H1 (cell line): ENCODE results near the gene KCNN1. TPM values are rescaled to one million over a fixed set of nuclear protein-coding genes. Genes with fewer than 3 reads are reported as not detected.

Source experiments
- CTCF ChIA-PET: fragments of 300-600 bp; sonication (Branson Sonifier 250); formaldehyde crosslinking; loops from one replicate; lab custom pipeline; 2021; ENCODE audit not compliant: partially characterized antibody; lab: Charles Lee
- POLR2A ChIA-PET: fragments of 300-600 bp; sonication (Branson Sonifier 250); formaldehyde crosslinking; loops from one replicate; lab custom pipeline; 2021; ENCODE audit warnings: inconsistent platforms; ENCODE audit not compliant: partially characterized antibody; lab: Charles Lee
- DNase-seq, 2 experiments: peaks; one replicate each; pipeline versions ENCODE4 v3.0.0 to v3.0.0-alpha.2; 2010 to 2022; ENCODE audit warnings: low spot score in 2 of 2, low read depth in 1 of 2, mixed read lengths in 1 of 2
- FAIRE-seq: peaks from 2 replicates; lab custom pipeline; 2011; peaks lifted over from hg19 to GRCh38; lab: Jason Lieb, UNC
- H2AFZ ChIP-seq: 2 replicates; pipeline ENCODE4 v1.8.1; 2012; ENCODE audit warnings: low read length, inconsistent platforms
- H2AK5ac ChIP-seq: 2 replicates; pipeline ENCODE4 v1.6.1; 2013; ENCODE audit warnings: low read depth, low read length
- H2BK120ac ChIP-seq: replicated peaks from 2 replicates; pipeline ENCODE3; 2013; ENCODE audit warnings: low read depth, low read length, inconsistent platforms
- H2BK12ac ChIP-seq: 2 replicates; pipeline ENCODE4 v1.6.1; 2013; ENCODE audit warnings: low read depth, low read length
- H2BK15ac ChIP-seq: 2 replicates; pipeline ENCODE4 v1.6.1; 2013; ENCODE audit warnings: low read length
- H2BK20ac ChIP-seq: 2 replicates; pipeline ENCODE4 v1.6.1; 2013; ENCODE audit warnings: low read length
- H2BK5ac ChIP-seq: 2 replicates; pipeline ENCODE4 v1.6.1; 2013; ENCODE audit warnings: low read depth, low read length
- H3K14ac ChIP-seq: 2 replicates; pipeline ENCODE4 v1.6.1; 2013; ENCODE audit warnings: inconsistent platforms; ENCODE audit not compliant: insufficient read length
- H3K18ac ChIP-seq: 2 replicates; pipeline ENCODE4 v1.6.1; 2013; ENCODE audit warnings: low read length; ENCODE audit errors: extremely low read depth
- H3K23ac ChIP-seq: 2 replicates; pipeline ENCODE4 v1.6.1; 2013; ENCODE audit warnings: inconsistent platforms; ENCODE audit not compliant: insufficient read length
- H3K23me2 ChIP-seq: 2 replicates; pipeline ENCODE4 v1.6.1; 2013; ENCODE audit warnings: low read depth, low read length
- H3K27ac ChIP-seq: 2 replicates; pipeline ENCODE4 v1.6.1; 2011; ENCODE audit warnings: low read depth, low read length, inconsistent platforms
- H3K27me3 ChIP-seq, 4 experiments: replicated peaks in 1 of 4; 1 replicate in 1 of 4; 2 replicates in 3 of 4; pipeline versions ENCODE4 v1.6.1 to v1.8.1; 2011 to 2013; ENCODE audit warnings: low read length in 3 of 4, mild to moderate bottlenecking in 3 of 4, inconsistent platforms in 2 of 4, mixed read lengths in 2 of 4, moderate library complexity in 1 of 4; ENCODE audit not compliant: control insufficient read depth in 3 of 4, insufficient read depth in 3 of 4; ENCODE audit errors: extremely low read depth in 1 of 4
- H3K36me3 ChIP-seq, 4 experiments: 2 replicates each; pipeline versions ENCODE4 v1.6.1 to v1.8.1; 2011 to 2013; ENCODE audit warnings: mild to moderate bottlenecking in 4 of 4, low read length in 3 of 4, moderate library complexity in 2 of 4, control low read depth in 1 of 4, inconsistent platforms in 1 of 4; ENCODE audit not compliant: insufficient read depth in 4 of 4, control insufficient read depth in 2 of 4
- H3K4ac ChIP-seq: replicated peaks from 2 replicates; pipeline ENCODE3; 2013; ENCODE audit warnings: low read length, low read depth, mixed read lengths, inconsistent platforms; ENCODE audit not compliant: insufficient read length
- H3K4me1 ChIP-seq, 4 experiments: replicated peaks in 1 of 4; 1 replicate in 1 of 4; 2 replicates in 3 of 4; pipeline versions ENCODE4 v1.6.1 to v1.8.1; 2011 to 2013; ENCODE audit warnings: low read length in 3 of 4, inconsistent platforms in 2 of 4, mixed read lengths in 1 of 4; ENCODE audit not compliant: insufficient read depth in 4 of 4, control insufficient read depth in 3 of 4
- H3K4me2 ChIP-seq, 2 experiments: 2 replicates each; pipeline versions ENCODE4 v1.6.1 to v1.8.1; 2011 to 2013; ENCODE audit warnings: low read depth in 2 of 2, low read length in 2 of 2, control low read depth in 1 of 2, inconsistent platforms in 1 of 2, mild to moderate bottlenecking in 1 of 2; ENCODE audit not compliant: insufficient read depth in 1 of 2
- H3K4me3 ChIP-seq, 4 experiments: fragments of 200-600, 300-600 bp in 1 of 4; sonication (generic), shearing (Covaris generic), sonication (Bioruptor Twin) in 1 of 4; 2 replicates each; pipeline versions ENCODE4 v1.5.1 to v1.8.1; 2011 to 2016; ENCODE audit warnings: low read length in 4 of 4, low read depth in 3 of 4, control low read depth in 2 of 4, inconsistent platforms in 2 of 4, mild to moderate bottlenecking in 2 of 4, mixed read lengths in 1 of 4, moderate library complexity in 1 of 4; ENCODE audit not compliant: insufficient read depth in 2 of 4; ENCODE audit errors: extremely low read depth in 1 of 4
- H3K56ac ChIP-seq: replicated peaks from 2 replicates; pipeline ENCODE3; 2013; ENCODE audit warnings: low read depth, mild to moderate bottlenecking, mixed read lengths, low read length, inconsistent platforms; ENCODE audit not compliant: insufficient read length
- H3K79me1 ChIP-seq: 2 replicates; pipeline ENCODE4 v1.6.1; 2013; ENCODE audit warnings: low read depth, low read length, control low read depth
- H3K79me2 ChIP-seq, 2 experiments: 2 replicates each; pipeline versions ENCODE4 v1.6.1 to v1.8.1; 2012 to 2013; ENCODE audit warnings: low read length in 2 of 2, mild to moderate bottlenecking in 2 of 2, inconsistent platforms in 1 of 2; ENCODE audit not compliant: insufficient read depth in 2 of 2, control insufficient read depth in 1 of 2
- H3K9ac ChIP-seq, 4 experiments: replicated peaks in 1 of 4; 1 replicate in 1 of 4; 2 replicates in 3 of 4; pipeline versions ENCODE4 v1.6.1 to v1.8.1; 2011 to 2013; ENCODE audit warnings: low read depth in 3 of 4, low read length in 3 of 4, control low read depth in 2 of 4, mild to moderate bottlenecking in 2 of 4, moderate library complexity in 2 of 4, inconsistent platforms in 1 of 4; ENCODE audit errors: extremely low read depth in 1 of 4
- H3K9me3 ChIP-seq, 2 experiments: 2 replicates each; pipeline versions ENCODE4 v1.6.1 to v1.8.1; 2012 to 2013; ENCODE audit warnings: mild to moderate bottlenecking in 2 of 2, moderate library complexity in 2 of 2, control low read depth in 1 of 2, inconsistent platforms in 1 of 2, low read depth in 1 of 2, low read length in 1 of 2, mixed read lengths in 1 of 2; ENCODE audit not compliant: insufficient read depth in 2 of 2
- H4K20me1 ChIP-seq, 2 experiments: replicated peaks in 1 of 2; 2 replicates each; pipeline versions ENCODE3 to v1.8.1; 2011 to 2013; ENCODE audit warnings: inconsistent platforms in 2 of 2, low read length in 2 of 2, mild to moderate bottlenecking in 1 of 2; ENCODE audit not compliant: insufficient read depth in 2 of 2, control insufficient read depth in 1 of 2
- H4K5ac ChIP-seq: 2 replicates; pipeline ENCODE4 v1.6.1; 2013; ENCODE audit warnings: low read length, low read depth, mixed read lengths, inconsistent platforms; ENCODE audit not compliant: insufficient read length
- H4K8ac ChIP-seq: 2 replicates; pipeline ENCODE4 v1.8.0; 2013; ENCODE audit warnings: mild to moderate bottlenecking, moderate library complexity, low read length, inconsistent platforms; ENCODE audit not compliant: insufficient read depth; ENCODE audit errors: extremely low read depth
- H4K91ac ChIP-seq: replicated peaks from 2 replicates; pipeline ENCODE3; 2013; ENCODE audit warnings: low read length, mixed read lengths, inconsistent platforms; ENCODE audit not compliant: insufficient read length
- ASH2L ChIP-seq: fragments of 200-600, 300-600 bp; sonication (generic); IDR thresholded peaks from one replicate; pipeline ENCODE4 v1.7.1; 2017; ENCODE audit warnings: low read length
- CTBP2 ChIP-seq: IDR thresholded peaks from 2 replicates; pipeline ENCODE4 v1.7.0; 2011; ENCODE audit warnings: borderline replicate concordance, mild to moderate bottlenecking, moderate library complexity, mixed read lengths, low read length; ENCODE audit not compliant: insufficient read depth, insufficient read length
- FOSL1 ChIP-seq: IDR thresholded peaks from 2 replicates; pipeline ENCODE4 v1.6.1; 2011; ENCODE audit warnings: mild to moderate bottlenecking, low read depth, low read length, moderate library complexity; ENCODE audit not compliant: insufficient read depth
- JUND ChIP-seq: IDR thresholded peaks from 2 replicates; pipeline ENCODE4 v1.6.1; 2011; ENCODE audit warnings: mild to moderate bottlenecking, improper control_type of control experiment, low read length
- KDM4A ChIP-seq: IDR thresholded peaks from one replicate; pipeline ENCODE4 v1.7.1; 2012; ENCODE audit warnings: low read depth, mild to moderate bottlenecking, moderate library complexity, low read length, inconsistent platforms; ENCODE audit not compliant: severe bottlenecking
- MAFK ChIP-seq: IDR thresholded peaks from 2 replicates; pipeline ENCODE4 v1.6.1; 2012; ENCODE audit warnings: low read depth, mild to moderate bottlenecking, improper control_type of control experiment, low read length
- MAX ChIP-seq: IDR thresholded peaks from 2 replicates; pipeline ENCODE4 v1.6.1; 2012; ENCODE audit warnings: inconsistent platforms
- NRF1 ChIP-seq: IDR thresholded peaks from 2 replicates; pipeline ENCODE4 v1.6.1; 2011; ENCODE audit warnings: mild to moderate bottlenecking, low read depth, low read length, improper control_type of control experiment
- RAD21 ChIP-seq, 2 experiments: IDR thresholded peaks in 1 of 2; conservative IDR thresholded peaks in 1 of 2; 2 replicates each; pipeline ENCODE4 v1.6.1; 2011; ENCODE audit warnings: low read depth in 2 of 2, low read length in 2 of 2, improper control_type of control experiment in 1 of 2, inconsistent platforms in 1 of 2, mild to moderate bottlenecking in 1 of 2, moderate library complexity in 1 of 2
- RXRA ChIP-seq: IDR thresholded peaks from 2 replicates; pipeline ENCODE4 v1.6.1; 2011; ENCODE audit warnings: low read depth, mild to moderate bottlenecking, low read length, moderate library complexity; ENCODE audit not compliant: insufficient read depth
- SIX5 ChIP-seq: IDR thresholded peaks from 2 replicates; pipeline ENCODE4 v1.6.1; 2011; ENCODE audit warnings: mild to moderate bottlenecking, low read depth, low read length
- TAF1 ChIP-seq: IDR thresholded peaks from 2 replicates; pipeline ENCODE4 v1.6.1; 2011; ENCODE audit warnings: mild to moderate bottlenecking, low read depth, low read length
- TAF7 ChIP-seq: optimal IDR thresholded peaks from 2 replicates; pipeline ENCODE3; 2011; ENCODE audit warnings: low read depth, mild to moderate bottlenecking, inconsistent platforms, low read length, moderate library complexity, borderline replicate concordance
- TCF12 ChIP-seq: IDR thresholded peaks from 2 replicates; pipeline ENCODE4 v1.6.1; 2011; ENCODE audit warnings: low read depth, mild to moderate bottlenecking, low read length
- WGBS, 2 experiments: shearing (Covaris generic) in 1 of 2; methylation state at CpG; one replicate each; pipeline versions ENCODE4 v1.1.6 to v1.1.7; 2013 to 2015; ENCODE audit warnings: low lambda C conversion rate in 2 of 2, mixed read lengths in 2 of 2, inconsistent platforms in 1 of 2, low coverage in 1 of 2, missing lambda C conversion rate in 1 of 2; ENCODE audit not compliant: insufficient replicate concordance in 2 of 2, insufficient coverage in 1 of 2, insufficient read length in 1 of 2; ENCODE audit errors: extremely low coverage in 1 of 2, missing lambda C conversion rate in 1 of 2; 5-methylcytosine and 5-hydroxymethylcytosine counted together
- polyA plus RNA-seq, 7 experiments: library from polyadenylated mRNA; depleted of rRNA in 3 of 7; stranded (reverse) in 5 of 7; unstranded in 2 of 7; fragments of >200 nt in 5 of 7; fragments of 200-250 nt in 2 of 7; gene quantifications; 1 replicate in 5 of 7; 2 replicates in 1 of 7; 4 replicates in 1 of 7; pipeline versions ENCODE4 v1.2.1 to v1.2.3, GENCODE V29; 2011 to 2013; ENCODE audit warnings: missing spikeins in 2 of 7, mixed read lengths in 2 of 7
- total RNA-seq: library from RNA; stranded (reverse); fragmentation: NEBNext Ultra II Directional; extraction: Animal tissue kit (Norgen Biotek cat#: 25700); gene quantifications from 2 replicates; pipeline ENCODE4 v1.2.1, GENCODE V29; 2021

KCNN1 gene
- total and polyA plus RNA-seq, 2 of the 8 experiments (the other 6 are each of a cell fraction or from before 2014, with no cell fraction given) = 11.0 to 12.5 TPM

- Histone ChIP-seq H3K4ac (no peak overlapping the region), H3K79me1 (no peaks in the 10 kb centered on the region; the same call in none of the 2 replicates), H2BK120ac (no peak overlapping the region), H4K20me1 (no peaks in the 10 kb centered on the region), H3K23ac (no peak overlapping the region), H3K14ac (no peak overlapping the region), H3K23me2 (no peaks in the 10 kb centered on the region), H4K8ac (0 out of 2 replicates have a peak overlapping the region, but pooled peaks have one; percentile 59), H3K79me2 (no peaks in the 10 kb centered on the region), H3K36me3 (peaks cover 0 to 5% (median 1%) of the 10 kb centered on the region in 4 experiments; a peak in 1 of 8 replicates), H3K56ac (no peak overlapping the region), H2BK5ac (no peak overlapping the region), H2BK12ac (no peak overlapping the region), H3K27me3 (no peaks in the 10 kb centered on the region; a peak in 1 of 7 replicates), H3K4me1 (no peaks in the 10 kb centered on the region), H2BK15ac (no peak overlapping the region), H4K91ac (no peak overlapping the region), H3K27ac (no peak overlapping the region), H4K5ac (no peak overlapping the region), H3K4me2 (no peak overlapping the region), H3K4me3 (no peak overlapping the region), H2BK20ac (no peak overlapping the region), H2AFZ (no peak overlapping the region), H3K18ac (no peak overlapping the region), H3K9me3 (no peaks in the 10 kb centered on the region), H2AK5ac (no peak overlapping the region), H3K9ac (no peak overlapping the region)
- CTCF ChIA-PET = interaction anchor here (0.7 to 2.2 kb wide), 5 partner anchors 14 to 44 kb away, joined by 3 to 9 read pairs (median 3); no protein-coding TSS in a partner anchor
- DNase-seq (no peak), FAIRE-seq (no peak)
- WGBS, 2 experiments = 92% methylated on average over 18 of the region's 22 CpGs; no CpG with 5 or more reads in 1 of the 2 experiments
- POLR2A ChIA-PET = interaction anchor here (1.0 to 1.9 kb wide), 4 partner anchors 16 to 123 kb away, joined by 3 to 4 read pairs (median 3); partner anchors contain the start of gene RPL18A
- TF ChIP-seq FOSL1 (no peak), RAD21 (IDR thresholded peaks at IDR 0.05 in 1 of 2, conservative IDR thresholded peaks at IDR 0.05 in 1 of 2; ENCODE audit: low read depth in 2 of 2, low read length in 2 of 2) (no peak), CTBP2 (no peak), SIX5 (no peak), RXRA (no peak), MAX (no peak), KDM4A (no peak), TCF12 (no peak), ASH2L (no peak), MAFK (no peak), TAF1 (no peak), TAF7 (no peak), NRF1 (no peak), JUND (no peak)
Observed at GRCh38 chr19:17982430-17982829, 15.5 kb downstream of the KCNN1 start.
